Sigmoid colon (tissue), 4 donors: ENCODE data around the gene STAC.

Experiments
- EP300 ChIP-seq, 4 donors: sonication (generic); formaldehyde crosslinking; IDR thresholded peaks; one replicate each; pipeline ENCODE4 v1.6.1; 2017; ENCODE audit warnings: antibody characterized with exemption in 4 of 4
- TF ChIP-seq, protein P1 (sequence below), 4 experiments: fragments of 450-650 bp in 3 of 4; fragments of 200-600 bp in 1 of 4; IDR thresholded peaks; one replicate each; pipeline ENCODE4 v1.5.1; 2016 to 2019; ENCODE audit warnings: antibody characterized with exemption in 4 of 4, mild to moderate bottlenecking in 3 of 4, moderate library complexity in 2 of 4

DNA sequence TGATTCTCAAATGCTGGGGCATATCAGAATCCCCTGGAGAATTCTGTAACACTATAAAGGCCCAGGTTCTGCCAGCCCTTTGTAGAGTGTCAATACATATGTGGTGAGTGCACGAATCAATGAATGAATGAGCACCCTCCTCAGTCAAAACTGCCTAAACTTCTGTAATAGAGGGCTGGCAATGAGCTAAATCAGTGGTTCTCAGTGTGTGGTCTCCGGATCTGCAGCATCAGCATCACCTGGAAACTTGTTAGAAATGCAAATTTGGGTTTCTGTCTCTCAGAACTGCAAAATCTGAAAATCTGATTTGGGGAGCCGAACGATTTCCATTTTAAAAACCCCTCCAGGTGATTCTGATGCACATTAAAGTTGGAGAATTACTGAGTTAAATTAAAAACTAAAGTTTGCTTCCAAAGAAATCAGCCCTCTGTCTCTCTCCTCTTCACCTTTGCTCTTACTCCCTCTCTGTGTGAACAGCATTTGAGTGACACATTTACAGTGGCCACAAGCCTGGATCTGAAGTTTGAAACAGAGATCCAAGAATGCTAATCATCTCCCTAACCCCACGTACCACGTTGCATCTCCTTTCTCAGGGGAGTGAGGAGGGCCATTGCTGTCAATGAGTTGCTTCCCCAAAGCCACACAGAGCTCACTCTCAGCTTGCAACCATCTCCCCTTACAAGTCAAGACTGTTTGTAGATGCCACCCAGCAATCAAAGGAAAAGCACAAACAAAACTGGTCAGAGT, 109.5 kb downstream of the STAC start:
- TF ChIP-seq, protein P1, sequence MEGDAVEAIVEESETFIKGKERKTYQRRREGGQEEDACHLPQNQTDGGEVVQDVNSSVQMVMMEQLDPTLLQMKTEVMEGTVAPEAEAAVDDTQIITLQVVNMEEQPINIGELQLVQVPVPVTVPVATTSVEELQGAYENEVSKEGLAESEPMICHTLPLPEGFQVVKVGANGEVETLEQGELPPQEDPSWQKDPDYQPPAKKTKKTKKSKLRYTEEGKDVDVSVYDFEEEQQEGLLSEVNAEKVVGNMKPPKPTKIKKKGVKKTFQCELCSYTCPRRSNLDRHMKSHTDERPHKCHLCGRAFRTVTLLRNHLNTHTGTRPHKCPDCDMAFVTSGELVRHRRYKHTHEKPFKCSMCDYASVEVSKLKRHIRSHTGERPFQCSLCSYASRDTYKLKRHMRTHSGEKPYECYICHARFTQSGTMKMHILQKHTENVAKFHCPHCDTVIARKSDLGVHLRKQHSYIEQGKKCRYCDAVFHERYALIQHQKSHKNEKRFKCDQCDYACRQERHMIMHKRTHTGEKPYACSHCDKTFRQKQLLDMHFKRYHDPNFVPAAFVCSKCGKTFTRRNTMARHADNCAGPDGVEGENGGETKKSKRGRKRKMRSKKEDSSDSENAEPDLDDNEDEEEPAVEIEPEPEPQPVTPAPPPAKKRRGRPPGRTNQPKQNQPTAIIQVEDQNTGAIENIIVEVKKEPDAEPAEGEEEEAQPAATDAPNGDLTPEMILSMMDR (IDR thresholded peaks at IDR 0.05), result no peak
- no peak for TF ChIP-seq EP300 (IDR thresholded peaks at IDR 0.05)
